HG03442 (cell line): ENCODE data around the gene PLEKHA3.
A peak's percentile ranks its signal among the peaks of the same experiment; 100 is the strongest.
"Not testable (repeated sequence)": the region's sequence is repeated elsewhere in the genome, so short reads cannot be mapped to it uniquely, and the experiment has no call there.

Source experiments
- ATAC-seq: cut with Tn5 transposase; IDR thresholded peaks from one replicate; pipeline ENCODE4 v1.9.1; 2021; ENCODE audit warnings: mild to moderate bottlenecking, moderate library complexity; ENCODE audit not compliant: unreplicated experiment

The PLEKHA3 gene

DNA sequence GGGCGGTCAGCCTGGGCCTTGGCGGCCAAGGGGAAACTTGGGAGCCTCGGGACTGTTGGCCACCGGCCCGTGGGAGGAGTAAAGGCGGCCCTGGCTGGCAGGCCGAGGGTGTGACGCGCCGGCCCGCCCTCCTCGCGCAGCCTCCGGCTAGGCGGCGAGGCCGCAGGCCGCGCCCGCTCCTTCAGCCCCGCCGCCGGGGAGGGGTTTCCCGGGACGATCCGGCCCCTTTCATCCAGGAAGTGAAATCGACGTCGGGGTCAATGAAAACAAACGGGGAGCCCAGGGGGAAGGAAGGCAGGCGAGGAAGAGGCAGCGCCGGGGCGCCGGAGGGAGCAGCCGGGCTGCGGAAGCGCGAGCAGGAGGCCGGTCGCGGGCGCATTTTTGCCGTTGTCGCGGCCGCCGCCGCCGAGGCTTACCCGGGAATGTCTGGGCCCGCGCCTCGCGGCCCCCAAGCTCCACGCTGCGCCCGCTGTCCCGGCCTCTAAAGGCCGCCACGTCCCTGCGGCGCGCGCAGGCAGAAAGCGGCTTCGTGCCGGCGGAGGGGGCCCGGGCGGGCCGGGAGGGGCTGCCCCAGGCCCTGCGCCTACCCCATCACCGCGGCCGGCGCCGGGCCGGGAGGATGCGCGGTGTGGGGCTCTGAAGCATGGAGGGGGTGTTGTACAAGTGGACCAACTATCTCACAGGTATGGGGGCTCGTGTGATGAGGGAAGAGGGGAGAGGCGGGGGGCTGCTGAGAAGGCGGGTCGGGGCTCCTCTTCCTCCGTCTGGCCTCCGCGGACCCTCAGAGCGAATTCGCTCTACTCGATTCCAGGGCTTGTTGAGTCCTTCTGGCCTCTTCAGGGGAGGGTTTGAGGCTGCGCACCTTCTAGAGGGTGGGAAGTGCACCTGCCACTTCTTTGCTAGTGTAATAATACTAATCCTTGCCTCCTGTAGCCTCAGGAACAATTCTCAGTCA, at the start of gene PLEKHA3:
PLEKHA3 (plus strand) TSS at position 231 of the 955 bp plus-strand sequence; CDS start at position 644, 413 bp downstream.
- peak; percentile 67 for ATAC-seq

GRCh38 chr2:178436662-178437061, 43.6 kb upstream of the PLEKHA3 start:
- ATAC-seq, result no peak

DNA sequence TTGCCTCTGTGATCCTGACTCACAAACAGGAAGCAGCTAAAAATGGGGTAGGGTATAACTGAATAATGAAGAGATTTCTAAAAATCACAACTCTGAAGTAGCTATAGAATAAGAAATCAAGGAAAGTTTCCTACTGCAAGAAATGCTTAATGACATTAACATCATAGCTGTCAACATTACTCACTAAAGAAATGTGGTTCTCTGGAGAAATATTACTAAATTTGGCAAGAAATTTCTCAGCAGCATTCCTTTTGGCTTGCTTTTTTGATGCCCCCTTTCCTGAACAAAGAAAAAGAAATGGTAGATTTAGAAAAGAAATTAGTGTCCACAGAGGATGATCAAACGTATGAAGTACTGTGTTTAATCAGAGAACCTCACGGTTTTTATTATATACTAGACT, 38.8 kb upstream of the PLEKHA3 start:
- ATAC-seq, result no peak

GRCh38 chr2:178448968-178449661, 31.1 kb upstream of the PLEKHA3 start:
- ATAC-seq, result no peak

- no peak for ATAC-seq
Measured at GRCh38 chr2:178449700-178450523, 30.3 kb upstream of the PLEKHA3 start.

DNA sequence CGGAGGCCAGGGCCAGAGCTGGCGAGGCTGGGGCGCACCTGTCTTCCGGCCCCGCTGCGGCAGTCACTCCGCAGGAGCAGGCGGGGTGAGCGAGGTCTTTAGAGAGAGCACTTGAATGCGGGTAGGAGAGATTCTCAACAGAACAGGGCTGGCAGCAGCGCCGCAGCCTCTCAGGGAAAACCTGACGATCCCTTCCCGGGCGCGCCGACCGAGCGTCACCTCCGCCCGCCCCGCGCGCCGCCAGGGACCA, 29.8 kb upstream of the PLEKHA3 start:
- ATAC-seq, result peak; percentile 40

- ATAC-seq, result peak; percentile 76
Measured at GRCh38 chr2:178450774-178451525, 29.3 kb upstream of the PLEKHA3 start, which contains the start of the genes PJVK and PRKRA. TSS of gene PJVK (plus strand) at chr2:178451378. CDS start at chr2:178453410, 2,032 bp downstream. TSS of gene PRKRA (minus strand) at chr2:178451175. CDS start at chr2:178451030, 145 bp downstream.

GRCh38 chr2:178452334-178452733, 27.9 kb upstream of the PLEKHA3 start:
- ATAC-seq, result no peak

DNA sequence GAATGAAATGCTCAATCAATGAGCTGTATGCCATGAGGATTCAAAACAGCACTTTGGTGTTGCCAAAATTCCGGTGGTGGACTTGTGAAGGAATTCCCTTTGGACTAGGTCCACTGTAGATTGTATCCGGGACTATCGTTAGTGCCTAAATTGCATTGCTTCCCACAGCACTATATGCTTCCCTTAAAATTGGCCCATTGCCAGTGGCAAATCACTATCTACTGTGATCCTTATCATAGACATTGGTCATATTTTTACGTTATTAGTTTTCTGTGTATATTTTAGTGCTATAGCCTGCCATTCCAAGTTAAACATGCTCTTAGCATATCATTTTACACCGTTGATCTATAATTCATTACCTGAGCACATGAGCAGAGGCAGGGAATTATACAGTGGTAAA, 27.4 kb upstream of the PLEKHA3 start:
- no peak for ATAC-seq

- no peak for ATAC-seq
Measured at GRCh38 chr2:178455947-178456346, 24.3 kb upstream of the PLEKHA3 start.

DNA sequence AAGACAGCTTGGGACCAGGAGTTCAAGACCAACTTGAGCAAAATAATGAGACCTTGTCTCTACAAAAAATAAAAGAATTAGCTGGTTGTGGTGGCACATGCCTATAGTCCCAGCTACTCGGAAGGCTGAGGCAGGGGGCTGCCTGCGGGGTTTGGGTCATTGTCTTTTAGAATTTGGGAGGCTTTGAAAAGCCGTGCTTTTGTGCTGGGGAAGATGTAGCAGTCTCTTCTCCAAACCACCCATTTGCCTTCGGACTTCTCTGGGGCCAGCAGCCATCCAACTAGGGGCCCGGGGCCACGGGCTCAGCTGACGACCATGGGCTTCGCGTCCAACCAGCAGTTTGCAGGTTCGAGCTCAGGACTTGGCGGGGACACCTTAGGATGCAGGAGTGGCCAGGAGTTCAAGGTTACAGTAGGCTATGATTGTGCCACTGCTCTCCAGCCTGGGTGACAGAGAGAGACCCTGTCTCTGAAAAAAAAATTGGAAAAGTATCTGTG, 22.8 kb upstream of the PLEKHA3 start:
- no peak for ATAC-seq

DNA sequence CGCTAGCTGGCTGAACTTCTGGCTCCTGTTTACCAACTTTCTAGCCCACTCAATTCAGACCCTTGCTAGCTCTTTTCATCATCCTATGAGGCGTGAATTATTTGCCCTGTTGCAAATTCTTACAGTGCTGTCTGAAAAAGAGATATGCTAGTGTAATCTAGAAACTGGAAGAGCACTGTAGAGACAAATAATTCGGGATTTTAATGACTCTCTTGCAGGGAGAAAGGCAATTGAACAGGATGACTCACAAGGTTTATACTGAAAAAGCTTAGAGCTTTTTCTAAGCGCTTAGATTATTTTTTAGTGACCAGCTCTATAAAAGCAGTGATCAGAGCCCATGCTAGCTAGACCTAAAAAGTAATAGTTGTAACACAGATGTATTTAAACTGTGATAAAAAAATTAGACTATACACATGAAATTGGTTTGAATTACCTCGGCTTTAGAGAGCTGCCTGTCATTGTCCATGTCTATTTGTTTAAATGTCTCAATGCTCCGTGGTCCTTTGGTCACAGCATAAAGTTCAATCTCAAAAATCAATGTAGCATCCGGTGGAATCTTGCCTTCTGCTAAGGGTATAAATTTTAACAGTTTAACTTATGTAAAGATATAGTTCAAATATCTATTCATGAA, 10.9 kb upstream of the PLEKHA3 start:
- no peak for ATAC-seq

- ATAC-seq, result not testable (repeated sequence)
Measured at GRCh38 chr2:178471313-178471712, 8.9 kb upstream of the PLEKHA3 start.

- ATAC-seq, result no peak
Measured at GRCh38 chr2:178473373-178473772, 6.9 kb upstream of the PLEKHA3 start.

DNA sequence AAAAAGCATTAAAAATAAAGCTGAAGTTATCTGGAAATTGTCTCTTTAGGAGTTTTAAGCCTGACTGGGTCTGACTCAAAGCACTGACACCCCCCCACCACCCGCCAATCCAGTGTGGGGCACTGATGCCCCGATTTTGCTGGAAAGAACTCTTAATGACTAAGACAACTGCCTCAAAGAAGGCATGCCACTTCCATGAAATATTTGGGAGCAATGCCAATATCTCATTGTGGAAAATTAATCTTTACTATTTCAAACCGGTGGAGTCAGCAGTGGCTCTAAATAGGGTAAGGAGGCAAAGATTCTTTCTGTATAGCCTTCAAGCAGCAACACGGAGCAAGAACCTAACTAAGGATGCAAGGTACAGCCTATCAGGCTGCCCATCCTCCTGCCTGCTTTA, 6.3 kb upstream of the PLEKHA3 start:
- no peak for ATAC-seq

DNA sequence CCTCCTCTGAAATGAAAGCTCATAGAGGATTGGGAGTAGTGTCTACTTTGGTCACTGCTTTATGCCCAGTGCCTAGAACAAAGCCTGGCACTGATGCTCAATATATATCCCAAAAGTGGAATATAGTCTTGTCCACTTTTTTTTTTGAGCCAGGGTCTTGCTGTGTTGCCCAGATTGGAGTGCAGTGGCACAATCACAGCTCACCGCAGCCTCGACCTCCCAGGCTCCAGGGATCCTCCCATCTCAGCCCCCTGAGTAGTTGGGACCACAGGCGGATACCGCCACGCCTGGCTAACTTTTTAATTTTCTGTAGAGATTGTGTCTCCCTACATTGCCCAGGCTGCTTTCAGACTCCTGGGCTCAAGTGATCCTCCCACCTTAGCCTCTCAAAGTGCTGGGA, 5.7 kb upstream of the PLEKHA3 start:
- no peak for ATAC-seq

GRCh38 chr2:178476477-178476876, 3.8 kb upstream of the PLEKHA3 start:
- no peak for ATAC-seq

- no peak for ATAC-seq
Measured at GRCh38 chr2:178477443-178478129, 2.7 kb upstream of the PLEKHA3 start.

- ATAC-seq, result no peak
Measured at GRCh38 chr2:178478130-178478438, 2.2 kb upstream of the PLEKHA3 start.
